Measurements from ENCODE around the gene ABCA7.
A peak's percentile ranks its signal among the peaks of the same experiment; 100 is the strongest.
"Not testable (repeated sequence)": the region's sequence is repeated elsewhere in the genome, so short reads cannot be mapped to it uniquely, and the experiment has no call there.

Gene ABCA7

DNA sequence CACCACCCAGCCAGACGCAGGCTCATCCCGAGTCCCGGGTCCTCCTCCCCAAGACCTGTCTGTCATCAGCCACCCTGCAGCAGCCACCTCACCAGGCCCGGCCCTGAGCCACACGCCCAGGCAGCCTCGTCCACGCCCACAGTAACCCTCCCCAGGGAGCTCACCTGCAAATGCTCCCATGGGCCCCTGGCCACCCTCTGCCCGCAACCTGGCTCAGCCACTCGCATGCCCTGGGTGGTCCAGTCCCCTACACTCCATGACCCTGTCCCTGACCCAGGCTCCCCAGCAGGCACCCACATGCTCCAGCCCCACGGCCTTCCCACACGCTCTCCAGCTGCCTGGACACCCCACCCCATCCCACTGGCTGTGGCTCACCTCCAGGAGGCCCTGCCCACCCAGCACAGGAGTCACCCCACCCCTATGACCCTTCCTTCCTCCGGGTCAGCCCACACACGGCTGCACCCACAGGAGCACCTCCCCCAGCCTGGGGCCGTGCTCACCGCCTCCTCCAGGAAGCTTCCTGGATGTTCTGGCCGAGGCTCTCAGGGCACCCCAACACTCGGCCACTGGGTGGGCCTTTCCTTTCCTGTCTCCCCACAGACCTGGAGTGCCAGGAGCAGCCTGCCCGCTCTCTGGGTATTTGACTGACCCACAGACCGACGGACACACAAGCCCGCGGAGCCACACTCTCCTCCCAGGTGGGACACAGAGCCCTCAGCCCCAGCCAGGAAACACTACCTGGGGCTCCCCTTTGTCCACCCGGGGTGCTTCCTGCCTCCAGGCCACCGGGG lies 22.6 kb upstream of the ABCA7 start:
- no peak for DNase-seq

- no peak for DNase-seq
Measured at GRCh38 chr19:1017906-1018305, 22.0 kb upstream of the ABCA7 start.

DNA sequence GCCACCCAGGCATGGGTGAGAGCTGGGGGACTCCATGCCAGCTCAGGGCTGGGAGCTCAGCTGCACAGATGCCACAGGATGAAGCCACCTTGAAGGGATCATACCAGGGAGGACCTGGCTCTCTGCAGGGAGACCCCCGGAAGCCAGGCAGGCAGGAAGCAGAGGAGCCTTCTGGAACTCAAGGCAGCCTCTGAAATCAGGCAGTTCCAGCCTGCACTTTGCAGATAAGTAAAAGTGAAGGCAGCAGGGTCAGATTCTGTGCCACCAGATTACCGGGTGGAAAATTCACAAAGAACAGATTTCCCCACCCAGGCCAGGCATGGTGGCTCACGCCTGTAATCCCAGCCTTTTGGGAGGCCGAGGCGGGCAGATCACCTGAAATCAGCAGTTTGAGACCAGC lies 21.5 kb upstream of the ABCA7 start:
- DNase-seq: no peak

DNA sequence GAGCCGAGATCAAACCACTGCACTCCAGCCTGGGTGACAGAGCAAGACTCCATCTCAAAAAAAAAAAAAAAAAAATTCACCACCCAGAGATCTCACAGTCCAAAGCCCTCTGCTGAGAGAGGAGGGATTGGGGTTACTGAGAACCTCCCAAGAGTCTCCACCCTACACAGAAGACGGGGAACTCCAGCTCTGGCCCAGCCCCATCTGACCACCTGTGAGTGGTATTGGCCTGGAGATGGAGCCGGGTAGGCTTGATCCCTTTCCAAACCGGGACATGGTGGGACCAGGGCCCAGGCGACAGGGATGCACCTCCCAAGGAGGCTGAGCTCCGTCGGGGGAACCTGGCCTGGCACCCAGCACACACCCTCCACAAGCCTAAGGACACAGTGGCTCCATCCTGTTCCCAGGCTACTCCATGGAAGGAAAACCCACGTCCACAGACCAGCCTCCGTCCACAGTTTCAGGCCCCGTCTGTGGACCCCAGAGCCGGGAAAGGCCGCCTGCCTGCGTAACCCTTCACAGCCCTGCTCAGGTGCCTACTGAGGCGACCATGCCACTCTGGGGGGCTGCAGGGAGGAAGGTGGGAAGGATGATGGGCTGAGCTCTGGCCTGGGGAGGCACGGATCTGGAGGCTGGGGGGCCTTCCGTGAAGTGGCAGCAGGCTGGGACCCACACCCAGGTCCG lies 20.8 kb upstream of the ABCA7 start:
- DNase-seq: no peak

- DNase-seq: no peak
Measured at GRCh38 chr19:1019616-1019961, 20.3 kb upstream of the ABCA7 start.

- DNase-seq: peak; percentile 51
Measured at GRCh38 chr19:1019980-1020867, 19.7 kb upstream of the ABCA7 start.

GRCh38 chr19:1020868-1021425 lies 19.0 kb upstream of the ABCA7 start, which contains the start of gene TMEM259:
Gene TMEM259 (minus strand): TSS chr19:1021123. CDS start chr19:1020996, 127 bp downstream.
- peak; percentile 97 for DNase-seq

DNA sequence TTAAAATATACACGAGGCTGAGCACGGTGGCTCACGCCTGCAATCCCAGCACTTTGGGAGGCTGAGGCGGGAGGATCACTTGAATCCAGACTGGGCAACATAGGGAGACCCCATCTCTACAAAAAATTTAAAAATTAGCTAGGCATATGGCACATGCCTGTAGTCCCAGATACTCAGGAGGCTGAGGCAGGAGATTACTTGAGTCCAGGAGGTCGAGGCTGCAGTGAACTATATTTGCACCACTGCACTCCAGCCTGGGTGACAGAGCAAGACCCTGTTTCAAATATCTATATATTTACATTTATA lies 16.1 kb upstream of the ABCA7 start:
- not testable (repeated sequence) for DNase-seq

GRCh38 chr19:1025080-1025479 lies 14.8 kb upstream of the ABCA7 start:
- DNase-seq: not testable (repeated sequence)

GRCh38 chr19:1025960-1026782 lies 13.7 kb upstream of the ABCA7 start, which contains the start of gene CNN2:
Gene CNN2 (plus strand): TSS chr19:1026608. CDS start chr19:1026662, 54 bp downstream.
- peak; percentile 82 for DNase-seq

DNA sequence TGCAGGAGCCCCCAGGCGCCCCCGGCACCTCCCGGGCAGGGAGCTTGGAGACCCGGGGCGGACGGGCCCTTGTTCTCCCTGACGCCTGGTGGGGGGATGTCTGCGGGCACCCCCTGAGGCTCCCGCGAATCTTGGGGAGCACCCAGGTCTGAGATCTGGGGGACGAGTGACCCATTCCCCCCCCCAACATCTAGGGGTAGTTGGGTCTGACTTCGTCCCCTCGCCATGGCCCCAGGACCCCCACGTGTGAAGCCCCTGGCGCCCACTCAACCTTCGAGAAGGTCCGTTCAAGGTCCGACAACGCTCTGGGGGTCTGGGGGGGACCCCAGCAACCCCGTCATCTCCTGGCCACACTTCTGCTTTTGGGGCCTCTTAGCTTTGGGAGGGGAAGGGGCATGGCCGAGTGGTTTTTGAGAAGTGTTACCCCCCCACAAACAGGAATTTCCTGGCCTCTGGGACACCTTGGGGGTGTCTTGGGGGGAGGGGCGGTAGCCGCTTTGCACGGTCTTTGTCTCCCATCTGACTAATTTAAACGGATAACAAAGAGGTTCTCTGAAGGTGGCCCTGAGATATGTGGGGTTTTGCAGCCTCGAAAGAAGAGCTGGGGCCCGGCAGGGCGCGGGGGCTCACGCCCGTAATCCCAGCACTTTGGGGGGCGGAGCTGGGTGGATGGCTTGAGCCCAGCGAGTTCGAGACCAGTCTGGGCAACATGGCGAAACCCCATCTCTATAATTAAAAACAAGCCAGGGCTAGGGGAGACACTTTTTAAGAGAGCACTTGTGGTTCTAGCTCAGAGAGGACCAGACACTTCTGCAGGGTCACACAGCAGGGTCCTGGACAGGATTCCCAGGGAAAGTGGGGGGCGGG lies 12.9 kb upstream of the ABCA7 start:
- DNase-seq: peak; percentile 52

GRCh38 chr19:1027650-1028061 lies 12.3 kb upstream of the ABCA7 start:
- DNase-seq: no peak

DNA sequence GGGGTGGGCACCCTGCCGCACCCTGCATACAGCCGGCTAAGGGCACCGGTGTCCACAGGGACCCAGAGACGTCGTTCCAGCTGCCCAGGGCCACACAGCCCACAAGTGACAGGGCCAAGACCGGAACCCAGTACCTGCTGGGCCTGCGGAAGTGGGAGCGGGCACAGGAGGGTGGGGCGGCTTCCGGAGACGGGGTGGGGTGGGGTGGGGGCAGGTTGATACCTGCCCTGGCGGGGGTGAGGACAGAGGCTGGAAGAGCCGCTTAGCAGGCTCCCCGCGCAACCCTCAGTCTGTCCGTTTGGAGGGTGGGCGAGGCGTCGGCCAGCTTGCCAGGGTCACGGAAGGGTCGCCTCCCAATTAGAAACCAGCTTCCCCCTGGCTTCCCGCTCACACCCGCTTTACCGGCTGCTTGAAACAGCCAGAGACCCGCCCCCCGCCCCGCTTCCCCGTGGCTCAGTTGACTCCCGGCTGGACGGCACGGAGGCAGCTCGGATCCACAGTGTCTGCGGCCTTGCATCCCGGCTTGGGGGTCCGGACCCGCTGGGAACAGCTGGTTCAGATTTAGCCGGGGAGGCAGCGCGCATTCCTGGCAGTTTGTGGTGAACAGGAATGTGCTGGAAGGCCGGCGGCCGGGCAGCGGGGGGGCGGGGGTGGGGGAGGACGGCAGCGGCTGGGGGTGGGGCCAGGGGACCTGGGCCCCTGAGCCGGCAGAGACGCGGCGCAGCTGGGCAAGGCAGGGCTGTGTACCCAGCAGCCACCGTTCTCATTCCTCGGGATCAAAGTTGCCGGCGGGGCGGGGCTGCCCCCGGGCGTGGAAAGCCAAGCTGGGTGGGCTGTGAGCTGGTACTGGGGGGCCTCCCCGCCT lies 11.6 kb upstream of the ABCA7 start:
- DNase-seq: peak; percentile 64

DNA sequence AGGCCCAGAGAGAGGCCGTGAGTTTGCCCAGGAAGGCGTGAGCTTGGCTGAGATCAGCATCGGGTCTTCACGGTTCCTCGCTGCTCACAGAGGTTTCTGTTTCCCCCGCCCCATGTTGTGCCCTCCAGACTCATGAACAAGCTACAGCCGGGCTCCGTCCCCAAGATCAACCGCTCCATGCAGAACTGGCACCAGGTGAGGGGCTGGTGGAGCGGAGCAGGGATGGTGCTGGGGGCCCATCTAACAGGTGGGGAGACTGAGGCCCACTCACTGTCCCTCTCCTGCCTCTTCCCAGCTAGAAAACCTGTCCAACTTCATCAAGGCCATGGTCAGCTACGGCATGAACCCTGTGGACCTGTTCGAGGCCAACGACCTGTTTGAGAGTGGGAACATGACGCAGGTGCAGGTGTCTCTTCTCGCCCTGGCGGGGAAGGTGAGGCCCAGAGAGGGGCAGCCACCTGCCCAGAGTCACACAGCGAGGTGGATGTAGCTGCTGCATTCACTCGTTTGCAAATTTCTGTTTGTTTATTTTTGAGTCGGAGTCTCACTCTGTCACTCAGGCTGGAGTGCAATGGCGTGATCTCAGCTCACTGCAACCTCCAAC lies 7.5 kb upstream of the ABCA7 start:
- DNase-seq: no peak

GRCh38 chr19:1035998-1036621 lies 3.8 kb upstream of the ABCA7 start:
- no peak for DNase-seq

DNA sequence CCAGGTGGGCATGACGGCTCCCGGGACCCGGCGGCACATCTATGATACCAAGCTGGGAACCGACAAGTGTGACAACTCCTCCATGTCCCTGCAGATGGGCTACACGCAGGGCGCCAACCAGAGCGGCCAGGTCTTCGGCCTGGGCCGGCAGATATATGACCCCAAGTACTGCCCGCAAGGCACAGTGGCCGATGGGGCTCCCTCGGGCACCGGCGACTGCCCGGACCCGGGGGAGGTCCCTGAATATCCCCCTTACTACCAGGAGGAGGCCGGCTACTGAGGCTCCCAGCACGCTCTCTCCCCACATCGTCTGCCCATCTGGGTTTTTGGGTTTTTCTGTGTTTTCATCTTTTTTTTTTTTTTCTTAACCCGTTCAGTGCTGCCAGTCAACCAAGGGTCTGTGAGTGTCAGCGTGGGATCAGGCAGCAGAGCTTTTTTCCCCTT lies 2.3 kb upstream of the ABCA7 start:
- DNase-seq: no peak

- DNase-seq: no peak
Measured at GRCh38 chr19:1038978-1039645, 795 bp upstream of the ABCA7 start.

GRCh38 chr19:1040476-1041271 lies 767 bp downstream of the ABCA7 start:
- DNase-seq: peak; percentile 94
